ENCODE results near the gene CASP2. TPM values are rescaled to one million over a fixed set of nuclear protein-coding genes. Genes with fewer than 3 reads are reported as not detected.
A peak's percentile ranks its signal among the peaks of the same experiment; 100 is the strongest.

CASP2 gene
- total RNA-seq (2022) (51.7 and 62.0 TPM in 2 replicates), Bru-seq, nascent RNA (percentile 95 among the genes with signal in this experiment), BruChase-seq, experiment 1, labeled RNA remaining after a 2-hour chase (percentile 97 among the genes with signal in this experiment), BruChase-seq, experiment 2, labeled RNA remaining after a 6-hour chase (percentile 94 among the genes with signal in this experiment)
- long read RNA-seq, full-length matches to known transcripts = 29 of 36 reads
- long read RNA-seq, partial matches to known transcripts = 1 of 36 reads
- long read RNA-seq, other reads (novel, unspliced or antisense) = 6 of 36 reads

DNA sequence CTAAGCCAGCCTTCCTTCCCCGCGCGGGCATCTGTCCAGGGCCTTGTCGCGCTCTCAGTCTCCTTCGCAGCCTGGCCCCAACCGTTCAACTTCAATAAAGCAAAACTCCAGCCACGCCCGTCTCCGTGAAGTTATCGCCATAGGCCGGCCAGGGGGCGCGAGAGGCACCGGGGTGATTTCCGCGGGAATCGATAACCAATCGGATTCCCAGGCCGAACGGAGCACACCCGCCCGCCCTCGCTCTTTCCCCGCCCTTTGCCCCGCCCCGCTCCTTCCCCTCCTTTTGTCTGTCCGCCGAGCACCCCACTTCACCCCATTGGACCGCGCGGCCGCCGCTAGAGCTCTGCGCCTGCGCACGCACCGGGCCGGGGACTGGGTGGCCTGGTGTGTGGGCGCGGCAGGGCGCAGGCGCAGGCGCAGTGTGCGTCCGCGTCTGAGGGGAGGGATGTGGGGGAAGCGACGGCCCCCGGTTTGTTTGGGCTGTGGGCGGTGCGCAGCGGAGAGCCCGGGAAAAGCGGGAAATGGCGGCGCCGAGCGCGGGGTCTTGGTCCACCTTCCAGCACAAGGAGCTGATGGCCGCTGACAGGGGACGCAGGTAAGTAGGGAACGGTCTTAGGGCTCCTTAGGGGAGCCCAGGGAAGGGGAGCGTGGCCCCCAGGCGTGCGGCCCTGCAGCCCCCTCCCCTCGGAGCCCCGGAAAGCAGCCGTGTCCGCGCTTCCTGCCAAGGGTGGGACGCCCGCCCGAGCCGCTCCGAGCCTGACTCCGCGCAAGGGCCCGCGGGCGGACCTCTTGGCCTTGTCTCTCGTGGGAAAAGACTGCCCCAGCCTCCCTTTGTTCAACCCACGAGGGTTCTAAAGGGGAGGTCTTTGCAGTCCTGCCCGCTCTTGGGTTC is at the start of gene CASP2:
Gene CASP2 (plus strand): TSS at position 417 of the 892 bp plus-strand sequence. CDS start 105 bp downstream, at position 522.
- peak within 1 kb of the TSS; percentile 81 for H3K4me3 Mint-ChIP-seq (ENCODE audit: unreplicated experiment)
- peaks cover 37% of the 10 kb centered on the region for H3K4me1 ChIP-seq
- CTCF ChIA-PET = interaction anchor here (0.6 to 2.1 kb wide), 17 partner anchors 11 to 773 kb away, joined by 3 to 20 read pairs (median 6); partner anchors contain the start of gene GSTK1

DNA sequence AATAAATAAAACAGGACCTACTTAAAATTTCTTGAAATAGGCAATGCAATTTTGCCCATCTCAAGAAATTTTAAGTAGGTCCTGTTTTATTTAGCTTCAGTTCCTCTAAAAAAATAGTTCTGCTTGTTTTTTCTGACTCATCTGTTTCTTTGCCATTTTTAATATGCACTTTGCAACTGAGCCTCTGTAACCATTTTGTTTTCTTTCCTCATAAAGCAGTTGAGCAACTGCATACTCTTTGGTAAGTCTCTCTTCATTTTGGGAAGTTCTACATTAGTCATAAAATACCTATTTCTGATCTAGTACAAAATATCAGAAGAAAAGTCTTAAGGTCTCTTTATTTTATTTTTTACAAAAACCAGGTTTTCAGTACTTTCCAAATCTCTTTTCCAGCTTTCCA is 48.3 kb upstream of the CASP2 start:
- peaks cover 13% of the 10 kb centered on the region for H3K4me1 Mint-ChIP-seq (ENCODE audit: low read depth, unreplicated experiment)
- peaks cover 13% of the 10 kb centered on the region for H3K27me3 Mint-ChIP-seq (ENCODE audit: insufficient read depth, unreplicated experiment)
- Histone ChIP-seq H3K9me3 (no peaks in the 10 kb centered on the region; the same call in 1 of the 2 replicates), H3K4me1 (peaks cover 17% of the 10 kb centered on the region), H3K4me3 (ENCODE audit: low read depth, low read length) (no peak overlapping the region), H3K36me3 (ENCODE audit: control insufficient read depth, insufficient read depth, low read length) (no peaks in the 10 kb centered on the region), H3K27me3 (replicated peaks; ENCODE audit: control insufficient read depth, insufficient read depth, low read length) (no peaks in the 10 kb centered on the region)
- DNase-seq = no peak
- H3K27ac Mint-ChIP-seq (ENCODE audit: unreplicated experiment) = no peak overlapping the region
- H3K4me3 Mint-ChIP-seq (ENCODE audit: unreplicated experiment) = no peak overlapping the region
- H3K36me3 Mint-ChIP-seq (ENCODE audit: insufficient read depth, unreplicated experiment) = no peaks in the 10 kb centered on the region
- peaks cover 26% of the 10 kb centered on the region for H3K9me3 Mint-ChIP-seq (ENCODE audit: unreplicated experiment)
- TF ChIP-seq, protein P1, sequence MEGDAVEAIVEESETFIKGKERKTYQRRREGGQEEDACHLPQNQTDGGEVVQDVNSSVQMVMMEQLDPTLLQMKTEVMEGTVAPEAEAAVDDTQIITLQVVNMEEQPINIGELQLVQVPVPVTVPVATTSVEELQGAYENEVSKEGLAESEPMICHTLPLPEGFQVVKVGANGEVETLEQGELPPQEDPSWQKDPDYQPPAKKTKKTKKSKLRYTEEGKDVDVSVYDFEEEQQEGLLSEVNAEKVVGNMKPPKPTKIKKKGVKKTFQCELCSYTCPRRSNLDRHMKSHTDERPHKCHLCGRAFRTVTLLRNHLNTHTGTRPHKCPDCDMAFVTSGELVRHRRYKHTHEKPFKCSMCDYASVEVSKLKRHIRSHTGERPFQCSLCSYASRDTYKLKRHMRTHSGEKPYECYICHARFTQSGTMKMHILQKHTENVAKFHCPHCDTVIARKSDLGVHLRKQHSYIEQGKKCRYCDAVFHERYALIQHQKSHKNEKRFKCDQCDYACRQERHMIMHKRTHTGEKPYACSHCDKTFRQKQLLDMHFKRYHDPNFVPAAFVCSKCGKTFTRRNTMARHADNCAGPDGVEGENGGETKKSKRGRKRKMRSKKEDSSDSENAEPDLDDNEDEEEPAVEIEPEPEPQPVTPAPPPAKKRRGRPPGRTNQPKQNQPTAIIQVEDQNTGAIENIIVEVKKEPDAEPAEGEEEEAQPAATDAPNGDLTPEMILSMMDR (IDR thresholded peaks at IDR 0.05; ENCODE audit: insufficient read depth in 1 of 2, low read depth in 1 of 2, low read length in 1 of 2, severe bottlenecking in 1 of 2, unreplicated experiment in 1 of 2) = no peak
- CTCF ChIA-PET = interaction anchor here (0.6 to 1.6 kb wide), 19 partner anchors 9 to 1307 kb away, joined by 3 to 30 read pairs (median 5); partner anchors contain the start of genes CASP2 and GSTK1
- no TSS peak for BruUV-seq (replicated peaks)
- intact Hi-C loops (cut with micrococcal nuclease; ENCODE audit: unreplicated experiment) = loop anchor here (1.0 to 2.0 kb wide), 8 partner anchors 9 to 176 kb away; partner anchors contain the start of genes CASP2, EPHA1 and ZYX
- POLR2A ChIA-PET = no interaction called here

More for the DNA sequence above, at the start of gene CASP2:
- Mint-ChIP-seq H3K4me1 (ENCODE audit: low read depth, unreplicated experiment) (peaks cover 47% of the 10 kb centered on the region), H3K27ac (ENCODE audit: unreplicated experiment) (peak within 1 kb of the TSS; percentile 89), H3K27me3 (ENCODE audit: insufficient read depth, unreplicated experiment) (no peaks in the 10 kb centered on the region), H3K9me3 (ENCODE audit: unreplicated experiment) (no peaks in the 10 kb centered on the region), H3K36me3 (ENCODE audit: insufficient read depth, unreplicated experiment) (peaks cover 49% of the 10 kb centered on the region)
- Histone ChIP-seq H3K36me3 (ENCODE audit: control insufficient read depth, insufficient read depth, low read length) (peaks cover 2% of the 10 kb centered on the region), H3K4me3 (ENCODE audit: low read depth, low read length) (peak within 1 kb of the TSS; percentile 73), H3K27me3 (replicated peaks; ENCODE audit: control insufficient read depth, insufficient read depth, low read length) (no peaks in the 10 kb centered on the region), H3K9me3 (no peaks in the 10 kb centered on the region)
- BruUV-seq (replicated peaks) = no TSS peak
- intact Hi-C loops (cut with micrococcal nuclease; ENCODE audit: unreplicated experiment) = loop anchor here (1.0 kb wide), 2 partner anchors 25 to 48 kb away; partner anchors contain the start of gene GSTK1
- POLR2A ChIA-PET = interaction anchor here (0.6 to 1.2 kb wide), 9 partner anchors 8 to 82 kb away, joined by 3 to 23 read pairs (median 4); partner anchors contain the start of gene GSTK1
- TF ChIP-seq, protein P1 (IDR thresholded peaks at IDR 0.05; ENCODE audit: insufficient read depth in 1 of 2, low read depth in 1 of 2, low read length in 1 of 2, severe bottlenecking in 1 of 2, unreplicated experiment in 1 of 2) = peak; percentile 53 to 55
- peak; percentile 99 for DNase-seq

Data from Caco-2 (cell line).